ENCODE results near the gene RABGAP1L.
A peak's percentile ranks its signal among the peaks of the same experiment; 100 is the strongest.

RABGAP1L gene

DNA sequence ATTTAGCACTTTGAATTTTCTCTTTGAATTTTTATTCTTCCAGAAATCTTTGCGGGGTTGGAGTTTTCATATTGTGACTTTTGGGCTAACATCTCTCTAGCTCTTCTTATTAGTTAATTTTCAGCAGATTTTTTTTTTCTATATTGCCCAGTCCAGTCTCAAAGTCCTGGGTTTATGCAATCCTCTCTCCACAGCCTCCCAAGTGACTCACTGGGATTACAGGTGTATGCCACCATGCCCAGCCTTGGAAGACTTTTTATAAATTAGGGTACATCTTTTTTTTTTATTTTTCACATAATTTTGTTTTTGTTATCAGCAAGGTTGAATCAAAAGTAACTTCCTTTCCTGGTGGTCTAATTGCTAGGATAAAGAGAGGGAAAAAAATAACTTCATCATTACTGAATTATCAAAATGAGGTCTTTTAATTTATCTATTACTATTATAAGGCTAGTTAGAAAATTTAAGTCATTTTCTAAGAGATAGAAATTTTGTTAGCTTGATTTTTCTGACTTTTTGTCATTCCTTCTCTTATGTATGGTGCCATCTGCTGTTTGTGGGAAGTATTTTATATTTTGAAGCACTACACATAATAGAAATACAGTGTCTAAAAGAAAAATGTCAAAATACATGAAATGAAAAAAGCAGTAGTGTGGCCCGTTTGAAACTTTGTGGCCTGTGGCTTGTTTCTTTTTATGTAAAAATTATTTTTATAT lies 567.0 kb downstream of the RABGAP1L start:
- TF ChIP-seq, protein P1, sequence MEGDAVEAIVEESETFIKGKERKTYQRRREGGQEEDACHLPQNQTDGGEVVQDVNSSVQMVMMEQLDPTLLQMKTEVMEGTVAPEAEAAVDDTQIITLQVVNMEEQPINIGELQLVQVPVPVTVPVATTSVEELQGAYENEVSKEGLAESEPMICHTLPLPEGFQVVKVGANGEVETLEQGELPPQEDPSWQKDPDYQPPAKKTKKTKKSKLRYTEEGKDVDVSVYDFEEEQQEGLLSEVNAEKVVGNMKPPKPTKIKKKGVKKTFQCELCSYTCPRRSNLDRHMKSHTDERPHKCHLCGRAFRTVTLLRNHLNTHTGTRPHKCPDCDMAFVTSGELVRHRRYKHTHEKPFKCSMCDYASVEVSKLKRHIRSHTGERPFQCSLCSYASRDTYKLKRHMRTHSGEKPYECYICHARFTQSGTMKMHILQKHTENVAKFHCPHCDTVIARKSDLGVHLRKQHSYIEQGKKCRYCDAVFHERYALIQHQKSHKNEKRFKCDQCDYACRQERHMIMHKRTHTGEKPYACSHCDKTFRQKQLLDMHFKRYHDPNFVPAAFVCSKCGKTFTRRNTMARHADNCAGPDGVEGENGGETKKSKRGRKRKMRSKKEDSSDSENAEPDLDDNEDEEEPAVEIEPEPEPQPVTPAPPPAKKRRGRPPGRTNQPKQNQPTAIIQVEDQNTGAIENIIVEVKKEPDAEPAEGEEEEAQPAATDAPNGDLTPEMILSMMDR (IDR thresholded peaks at IDR 0.05; ENCODE audit: low read depth, low read length, missing control alignments), result peak; percentile 14
- no peak for DNase-seq (ENCODE audit: extremely low read depth, low read depth)
- H3K4me3 ChIP-seq (replicated peaks; ENCODE audit: low read depth, low read length), result no peak overlapping the region

DNA sequence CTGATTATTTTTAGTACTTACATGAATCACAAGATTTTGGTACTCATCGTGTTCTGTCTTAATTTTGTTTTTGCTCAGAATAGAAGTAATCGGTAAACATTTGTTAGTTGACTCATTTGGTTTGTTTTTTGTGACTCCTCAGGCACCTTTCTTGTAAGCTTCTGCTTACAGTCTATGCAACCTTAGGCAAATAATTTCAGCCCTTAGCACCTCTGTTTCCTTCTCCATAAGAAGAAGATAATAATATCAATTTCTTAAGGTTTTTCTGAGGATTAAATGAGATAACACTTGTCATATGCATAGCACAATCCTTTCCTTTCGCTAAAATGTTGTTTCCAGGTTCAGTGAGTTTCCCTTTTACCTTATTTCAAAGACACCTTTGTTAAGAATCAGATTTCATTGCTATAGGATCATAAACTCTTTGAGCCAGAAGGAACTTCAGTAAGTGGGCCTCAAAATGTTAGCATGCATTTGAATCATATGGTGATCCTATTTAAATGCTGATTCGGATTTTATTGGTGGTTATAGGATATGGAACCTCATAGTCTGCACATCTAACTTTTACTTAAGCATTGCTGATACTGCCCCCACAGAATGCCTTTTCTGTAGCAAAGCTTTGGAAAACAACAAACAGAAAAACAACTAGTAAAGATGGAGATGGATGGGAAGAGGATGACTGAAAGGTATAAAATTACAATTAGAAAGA lies 567.7 kb downstream of the RABGAP1L start:
- no peak overlapping the region for H3K4me3 ChIP-seq (replicated peaks; ENCODE audit: low read depth, low read length)
- DNase-seq (ENCODE audit: extremely low read depth, low read depth), result no peak
- TF ChIP-seq, protein P1 (IDR thresholded peaks at IDR 0.05; ENCODE audit: low read depth, low read length, missing control alignments), result no peak

DNA sequence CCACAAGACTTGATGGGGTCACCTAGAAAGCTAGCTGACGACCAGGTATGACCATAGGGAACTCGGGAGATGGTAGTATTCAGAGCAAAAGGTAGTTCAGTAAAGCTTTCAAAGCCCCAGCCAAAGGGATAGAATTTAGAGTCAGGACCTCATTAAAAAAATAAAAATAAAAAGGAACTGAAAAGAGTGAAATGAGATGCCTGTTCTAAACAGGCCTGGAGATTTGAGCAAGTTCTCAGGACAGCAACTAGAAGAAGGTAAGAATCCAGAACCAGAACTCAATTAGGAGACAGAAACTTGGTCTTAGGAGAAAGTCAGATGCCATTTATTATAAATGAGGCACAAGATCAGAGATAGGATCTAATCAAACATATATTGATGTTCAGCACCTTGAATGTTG lies 575.0 kb downstream of the RABGAP1L start:
- no peak for DNase-seq (ENCODE audit: extremely low read depth, low read depth)
- no peak overlapping the region for H3K4me3 ChIP-seq (replicated peaks; ENCODE audit: low read depth, low read length)
- TF ChIP-seq, protein P1 (IDR thresholded peaks at IDR 0.05; ENCODE audit: low read depth, low read length, missing control alignments), result no peak

DNA sequence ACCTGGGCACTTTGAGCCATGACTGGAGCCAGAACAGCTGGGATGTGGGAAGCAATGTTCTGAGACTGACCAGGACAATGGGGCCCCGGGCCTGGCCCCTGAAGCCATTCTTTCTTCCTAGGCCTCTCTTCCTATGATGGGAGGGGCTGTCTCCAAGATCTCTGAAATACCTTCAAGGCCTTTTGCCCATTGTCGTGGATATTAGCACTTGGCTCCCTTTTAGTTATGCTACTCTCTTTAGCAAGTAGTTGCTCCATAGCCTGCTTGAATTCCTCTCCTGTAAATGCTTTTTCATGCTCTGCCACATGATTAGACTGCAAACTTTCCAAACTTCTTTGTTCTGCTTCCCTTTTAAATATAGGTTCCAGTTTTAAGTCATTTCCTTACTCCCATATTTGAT lies 577.5 kb downstream of the RABGAP1L start:
- H3K4me3 ChIP-seq (replicated peaks; ENCODE audit: low read depth, low read length), result no peak overlapping the region
- no peak for DNase-seq (ENCODE audit: extremely low read depth, low read depth)
- TF ChIP-seq, protein P1 (IDR thresholded peaks at IDR 0.05; ENCODE audit: low read depth, low read length, missing control alignments), result no peak

DNA sequence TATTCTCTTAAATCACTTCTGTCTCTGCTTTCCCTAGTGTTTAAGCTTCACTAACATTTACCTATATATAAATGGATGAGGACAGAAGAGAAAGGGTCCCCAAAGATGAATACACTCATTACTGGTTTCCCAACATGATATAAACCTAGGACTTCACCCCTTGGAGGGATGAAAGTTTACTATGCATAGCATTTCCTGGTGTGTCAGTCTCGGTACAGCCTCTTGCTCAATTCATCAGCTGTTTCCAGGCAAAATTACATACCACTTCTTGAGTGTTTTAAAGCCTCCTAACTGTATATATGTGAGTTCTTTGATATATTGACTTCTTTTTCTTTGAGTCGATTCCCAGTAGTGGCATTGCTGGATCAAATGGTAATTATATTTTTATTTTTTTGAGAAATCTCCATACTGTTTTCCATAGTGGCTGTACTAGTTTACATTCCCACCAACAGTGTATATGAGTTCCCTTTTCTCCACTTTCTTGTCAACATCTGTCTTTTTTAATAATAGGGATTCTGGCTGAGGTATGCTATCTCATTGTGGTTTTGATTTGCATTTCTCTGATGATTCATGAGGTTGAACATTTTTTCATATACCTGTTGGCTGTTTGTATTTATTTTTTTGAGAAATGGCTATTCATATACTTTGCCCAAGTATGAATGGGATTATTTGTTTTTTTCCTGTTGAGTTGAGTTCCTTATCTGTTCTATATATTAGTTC lies 581.1 kb downstream of the RABGAP1L start:
- TF ChIP-seq, protein P1 (IDR thresholded peaks at IDR 0.05; ENCODE audit: low read depth, low read length, missing control alignments), result no peak
- no peak overlapping the region for H3K4me3 ChIP-seq (replicated peaks; ENCODE audit: low read depth, low read length)
- DNase-seq (ENCODE audit: extremely low read depth, low read depth), result no peak

DNA sequence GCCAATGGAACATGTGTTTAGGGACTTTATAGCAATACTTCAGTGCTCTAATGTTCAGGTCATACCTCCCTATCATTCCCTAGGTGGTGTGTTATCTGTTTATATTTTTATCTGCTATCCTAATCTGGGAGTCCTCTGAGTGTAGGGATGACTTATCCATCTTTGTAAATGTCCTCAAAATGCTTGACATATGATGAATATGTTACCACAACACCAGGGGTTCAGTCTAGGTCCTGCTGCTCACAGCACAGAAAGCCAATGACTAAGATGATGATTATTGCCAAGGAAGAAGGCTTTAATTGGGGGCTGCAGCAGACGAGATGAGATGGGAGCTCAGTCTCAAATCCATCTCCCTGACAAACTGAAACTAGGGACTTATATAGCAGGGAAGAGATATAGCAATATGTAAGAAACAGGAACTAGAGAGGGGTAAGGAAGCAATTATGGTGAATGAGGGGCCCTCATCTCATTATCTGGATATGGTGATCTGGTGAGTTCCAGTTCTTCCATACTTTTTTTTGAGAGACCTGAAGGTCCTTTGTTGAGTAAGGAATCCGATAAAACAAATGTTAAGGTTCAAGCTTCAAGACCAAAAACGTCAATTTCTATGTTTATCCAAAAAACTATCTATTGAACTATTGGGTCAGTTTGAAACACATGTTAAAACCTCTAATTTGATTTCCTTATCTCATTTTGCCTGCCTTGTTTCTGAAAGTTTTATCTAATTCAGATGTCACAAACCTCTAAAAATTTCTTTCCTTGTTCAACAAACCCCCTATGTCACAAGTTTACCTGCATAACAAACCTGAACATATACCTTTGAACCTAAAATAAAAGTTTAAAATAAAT lies 583.7 kb downstream of the RABGAP1L start:
- DNase-seq (ENCODE audit: extremely low read depth, low read depth), result no peak
- TF ChIP-seq, protein P1 (IDR thresholded peaks at IDR 0.05; ENCODE audit: low read depth, low read length, missing control alignments), result no peak
- no peak overlapping the region for H3K4me3 ChIP-seq (replicated peaks; ENCODE audit: low read depth, low read length)

Measured in HFF-Myc (cell line).